NCI-H226 (cell line): ENCODE results near the gene VMA21.

Experiments
- DNase-seq: peaks from one replicate; pipeline ENCODE4 v3.0.0-alpha.2; 2015

Gene VMA21, protein sequence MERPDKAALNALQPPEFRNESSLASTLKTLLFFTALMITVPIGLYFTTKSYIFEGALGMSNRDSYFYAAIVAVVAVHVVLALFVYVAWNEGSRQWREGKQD

DNA sequence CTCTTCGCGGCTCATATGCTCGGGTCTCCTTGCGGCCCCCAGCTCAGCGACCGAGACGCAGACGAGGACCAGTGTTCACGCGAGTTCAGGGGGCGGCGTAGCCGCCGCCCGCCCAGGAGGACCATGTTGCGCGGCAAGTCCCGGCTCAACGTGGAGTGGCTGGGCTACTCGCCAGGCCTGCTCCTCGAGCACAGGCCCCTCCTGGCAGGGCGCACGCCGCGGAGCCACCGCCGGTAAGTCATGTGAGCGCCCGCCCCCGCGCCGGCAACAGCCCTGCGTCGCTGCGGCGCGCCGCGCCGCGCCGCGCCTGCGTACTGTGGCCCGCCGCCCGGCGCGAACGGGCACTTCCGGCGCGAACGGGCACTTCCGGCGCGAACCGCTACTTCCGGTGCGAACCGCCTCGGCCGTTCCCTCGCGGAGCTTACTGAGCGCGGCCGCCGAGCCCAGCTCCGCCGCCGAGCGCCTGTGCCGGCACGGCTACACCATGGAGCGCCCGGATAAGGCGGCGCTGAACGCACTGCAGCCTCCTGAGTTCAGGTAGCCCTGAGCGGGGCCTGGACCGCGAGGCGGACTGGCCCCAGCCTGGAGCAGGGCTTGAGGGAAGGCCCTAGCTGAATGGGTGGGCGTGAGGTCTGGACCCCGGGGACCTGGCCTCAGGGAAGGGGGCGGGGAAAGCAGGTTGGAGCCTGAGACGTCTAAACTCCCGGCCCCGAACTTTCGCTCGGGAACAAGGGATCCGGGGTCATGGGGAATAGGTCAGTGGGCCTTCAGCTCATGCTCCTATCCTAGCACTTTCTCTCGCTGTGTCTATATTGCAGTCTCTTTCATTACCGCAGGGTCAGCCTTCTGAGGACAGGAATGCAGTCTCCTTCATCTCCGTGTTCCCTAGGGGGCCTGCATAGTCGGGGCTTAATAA is at the start of gene VMA21:
VMA21 (plus strand) TSS at position 382 of the 916 bp plus-strand sequence; CDS start at position 485, 103 bp downstream.
- peak; percentile 70 for DNase-seq

DNA sequence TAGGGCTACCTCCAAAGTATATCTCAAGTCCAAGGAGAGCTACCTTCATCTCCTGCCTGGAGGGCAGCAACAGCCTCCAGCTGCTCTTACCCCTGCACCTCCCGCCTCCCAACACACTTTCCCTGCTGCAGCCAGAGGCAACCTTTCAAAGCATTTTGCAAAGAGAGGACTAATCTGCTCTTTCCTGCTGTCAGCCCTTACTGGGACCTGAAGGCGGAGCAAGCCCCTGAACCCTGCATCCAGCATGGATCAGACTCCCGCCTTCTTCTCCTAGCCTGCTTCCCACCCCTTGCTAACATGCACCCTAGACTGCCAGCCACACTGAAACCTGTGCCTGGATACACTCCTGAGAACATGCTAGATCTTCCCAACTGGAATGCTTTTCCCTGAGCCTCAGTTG is 37.7 kb upstream of the VMA21 start:
- DNase-seq: no peak

DNA sequence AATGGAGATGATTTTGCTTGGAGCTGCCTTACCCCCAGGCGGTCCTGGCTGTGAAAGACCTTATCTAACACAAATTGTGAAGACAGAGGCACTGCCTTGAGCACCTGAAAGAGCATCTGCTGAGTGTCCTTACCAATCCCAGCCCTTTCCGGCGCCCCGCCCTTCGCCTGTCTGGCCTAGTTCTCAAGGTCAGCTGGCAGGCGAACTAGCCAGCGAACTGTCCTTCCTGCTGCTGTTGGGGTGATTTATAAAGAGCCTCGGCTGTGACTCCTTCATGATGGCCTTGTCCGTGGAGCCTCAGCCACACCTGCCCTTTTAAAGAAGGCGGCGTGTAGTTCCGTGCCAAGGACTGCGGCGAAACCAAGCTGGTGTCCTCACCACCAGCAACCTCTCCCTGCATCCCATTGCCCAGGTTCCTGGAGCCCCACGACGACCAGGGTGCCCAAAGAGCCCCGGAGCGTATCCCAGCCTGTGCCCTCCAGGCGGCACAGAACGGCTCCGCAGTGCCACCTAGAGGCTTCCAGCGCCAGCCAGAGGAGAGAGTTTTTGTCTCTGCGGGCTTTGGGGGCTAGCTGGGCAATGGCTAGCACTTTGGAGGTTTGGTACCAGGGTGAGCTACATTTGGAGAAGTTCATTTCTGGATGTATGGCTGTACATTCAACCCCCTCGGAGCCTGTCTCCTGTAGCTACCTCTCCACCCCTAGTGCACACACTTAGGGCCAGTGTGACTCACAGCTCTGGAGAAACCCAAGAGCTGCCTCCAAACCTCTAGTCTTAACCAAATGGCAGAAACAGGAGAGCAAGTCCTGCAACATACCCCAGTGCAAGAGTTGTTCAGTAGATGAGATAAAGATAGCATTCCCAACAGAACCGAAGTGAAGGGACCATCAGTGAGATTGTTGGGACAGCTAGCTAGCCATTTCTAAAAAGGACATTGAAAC is 36.8 kb upstream of the VMA21 start:
- DNase-seq: no peak

DNA sequence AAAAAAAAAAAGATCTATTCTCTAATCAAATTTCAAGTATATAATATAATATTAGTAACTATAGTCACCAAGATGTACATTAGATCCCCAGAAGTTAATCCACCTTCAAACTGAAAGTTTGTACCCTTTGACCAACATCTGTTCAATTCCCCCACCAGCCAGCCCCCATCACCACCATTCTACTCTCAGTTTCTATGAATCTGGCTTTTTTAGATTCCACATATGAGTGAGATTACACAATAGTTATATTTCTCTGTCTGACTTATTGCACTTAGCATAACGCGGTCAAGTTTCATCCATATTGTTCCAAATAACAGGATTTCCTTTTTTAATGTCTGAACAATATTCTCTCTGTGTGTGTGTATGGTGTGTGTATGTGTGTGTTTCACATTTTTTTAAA is 33.7 kb upstream of the VMA21 start:
- no peak for DNase-seq

DNA sequence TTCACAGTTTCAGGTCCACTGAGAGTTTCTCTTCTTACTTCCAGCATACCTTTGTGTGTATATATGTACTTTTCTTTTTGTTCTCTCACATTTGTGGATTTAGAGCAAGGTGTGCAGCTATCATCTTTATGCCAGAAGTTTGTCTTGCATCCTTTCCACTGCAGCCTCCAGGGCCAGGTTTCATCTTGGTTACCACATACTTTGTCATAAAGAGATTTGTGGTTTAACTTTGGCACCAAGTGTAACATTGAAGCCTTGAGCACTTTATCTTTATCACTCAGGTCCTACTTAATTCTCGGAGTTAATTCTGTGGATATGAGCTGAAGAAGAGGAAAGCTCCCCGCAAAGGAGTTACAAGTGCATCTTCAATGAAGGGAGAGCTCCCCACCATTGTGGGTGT is 31.4 kb upstream of the VMA21 start:
- DNase-seq: no peak

DNA sequence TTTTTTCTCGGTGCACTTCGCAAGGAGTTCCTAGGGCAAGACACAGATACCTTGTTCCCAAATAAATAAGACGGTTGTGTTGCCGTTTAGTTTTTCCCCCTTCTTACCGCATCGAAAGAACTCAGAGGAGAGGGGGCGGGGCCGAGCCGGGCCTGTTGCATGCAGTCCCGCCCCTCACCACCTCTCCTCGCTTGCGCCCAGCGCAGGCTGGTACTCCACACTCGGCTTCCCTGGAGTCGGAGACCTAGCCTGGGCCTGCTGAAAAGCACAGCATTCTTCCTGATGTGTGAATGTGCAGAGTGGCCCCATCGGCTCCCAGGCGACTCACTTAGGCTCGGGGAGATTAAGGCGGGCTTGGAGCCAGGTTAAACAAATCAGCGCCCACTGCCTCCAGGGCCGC is 26.1 kb upstream of the VMA21 start:
- no peak for DNase-seq

DNA sequence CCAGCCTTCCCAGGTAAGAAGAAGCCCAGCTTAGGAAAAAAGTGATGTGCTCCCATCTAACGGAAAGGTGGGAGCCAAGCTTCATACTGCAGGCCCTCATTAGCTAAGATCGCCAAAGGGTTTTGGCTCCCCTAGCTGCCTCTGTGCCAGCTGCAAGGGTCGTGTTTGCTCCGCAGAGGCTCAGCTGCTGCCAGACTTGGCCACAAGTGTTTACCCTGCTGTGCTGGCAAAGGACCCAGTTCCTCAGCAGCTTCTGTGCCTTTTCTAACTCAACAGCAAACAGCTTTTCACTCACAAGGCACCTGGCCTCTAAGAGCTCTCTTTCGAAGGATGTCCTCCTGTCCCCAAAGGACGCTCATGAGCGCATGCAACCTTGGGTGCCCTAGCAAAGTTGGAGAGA is 12.2 kb upstream of the VMA21 start:
- no peak for DNase-seq

DNA sequence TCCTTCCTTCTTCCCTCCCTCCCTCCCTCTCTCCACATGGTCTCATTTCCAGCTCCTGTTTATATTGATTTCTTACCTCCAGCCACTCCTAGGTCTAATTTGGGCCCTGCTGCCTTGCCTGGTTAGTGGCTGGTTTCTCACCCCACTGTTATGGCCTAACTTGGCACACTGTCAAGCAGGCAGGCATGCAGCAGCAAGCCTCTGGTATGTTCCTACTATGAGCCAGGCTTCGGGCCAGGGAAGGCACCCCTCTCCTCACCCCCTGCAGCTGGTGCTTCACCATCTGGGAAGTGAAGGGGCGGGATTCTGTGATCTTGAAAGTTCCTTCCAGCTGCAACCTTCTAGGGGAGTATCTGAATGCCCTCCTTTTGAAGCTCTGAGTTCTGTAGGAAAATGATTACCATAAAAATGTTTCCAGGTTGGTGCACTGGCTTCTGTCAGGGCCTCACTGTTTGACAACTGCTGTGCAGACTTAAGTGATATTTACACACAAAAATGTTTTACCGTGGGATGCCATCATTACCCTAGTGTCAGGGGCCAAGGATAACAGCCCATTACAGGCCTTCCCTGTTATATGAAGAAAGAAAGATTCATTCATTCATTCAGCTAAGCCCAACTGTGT is 10.1 kb upstream of the VMA21 start:
- DNase-seq: no peak

DNA sequence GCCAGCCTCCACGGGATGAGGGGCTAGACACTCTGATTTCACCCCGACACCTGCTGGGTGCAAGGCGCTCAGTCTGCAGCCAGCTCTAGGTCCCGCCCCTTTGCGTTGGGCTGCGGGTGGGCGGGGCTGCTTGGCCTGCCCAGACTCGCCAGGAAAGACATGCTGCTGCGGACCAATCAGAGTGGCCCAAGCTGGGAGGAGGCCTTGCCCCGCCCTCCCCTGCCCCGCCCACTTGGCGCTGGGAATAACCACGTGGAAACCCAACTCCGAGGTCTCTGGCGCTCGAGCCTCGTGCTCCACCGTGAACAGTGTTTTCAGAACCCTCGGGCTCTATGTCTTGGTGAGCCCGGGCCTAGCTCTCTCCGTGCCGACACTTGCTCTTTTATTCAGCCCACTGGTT is 5.3 kb upstream of the VMA21 start:
- DNase-seq: no peak

DNA sequence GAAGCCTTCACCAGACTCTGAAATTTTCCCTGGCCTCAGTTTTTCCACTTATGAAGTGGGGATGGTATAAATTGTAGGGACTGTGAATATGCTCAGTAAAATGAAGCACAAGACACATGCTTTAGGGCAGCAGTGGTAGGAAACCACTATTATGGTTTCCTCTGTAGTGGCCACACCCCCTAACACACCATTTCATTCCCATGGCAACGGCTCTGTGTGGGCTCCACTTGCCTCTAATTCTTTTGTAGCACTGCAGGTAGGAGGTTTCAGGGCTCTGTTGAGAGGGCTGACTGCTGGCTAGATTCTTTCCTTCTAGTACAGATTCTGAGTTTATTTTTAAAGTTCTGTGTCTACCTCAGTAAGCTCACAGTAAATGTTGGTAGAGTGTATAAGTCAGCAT is 3.5 kb upstream of the VMA21 start:
- DNase-seq: no peak

DNA sequence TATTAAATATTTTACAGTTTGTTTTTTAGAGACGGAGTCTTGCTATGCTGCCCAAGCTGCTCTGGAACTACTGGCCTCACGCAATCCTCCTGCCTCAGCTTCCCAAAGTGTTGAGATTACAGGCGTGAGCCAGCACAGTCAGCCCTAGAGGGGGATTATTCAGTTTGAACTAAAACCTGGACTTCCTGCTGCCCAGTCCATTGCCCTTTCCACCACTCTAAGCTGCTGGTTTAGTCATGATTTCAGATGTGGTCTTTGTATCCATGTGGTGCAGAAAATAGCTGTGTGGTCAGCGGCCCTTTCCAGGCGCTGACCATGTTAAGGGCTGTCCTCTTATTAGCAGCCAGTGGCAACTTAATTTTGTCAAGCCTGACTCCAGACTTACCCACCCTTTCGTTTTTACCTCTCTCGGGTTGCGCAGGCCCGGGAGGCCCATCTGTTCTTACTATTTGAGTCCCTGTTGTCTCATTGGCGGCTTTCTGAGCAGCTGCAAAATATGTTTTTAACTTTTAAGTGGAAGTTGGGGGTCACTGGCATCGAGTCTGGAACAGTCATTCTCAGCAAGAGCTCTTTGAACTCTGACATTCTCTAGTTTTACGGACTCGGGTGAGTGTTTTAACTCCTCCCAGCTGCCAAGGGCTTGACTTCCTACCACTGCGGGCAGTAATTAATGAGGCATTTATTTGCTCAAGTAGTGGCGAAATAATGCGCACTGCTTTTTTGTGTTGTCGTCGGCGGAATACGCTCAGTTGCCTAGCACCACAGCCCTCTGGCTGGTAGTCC is 773 bp upstream of the VMA21 start:
- DNase-seq: peak; percentile 1

DNA sequence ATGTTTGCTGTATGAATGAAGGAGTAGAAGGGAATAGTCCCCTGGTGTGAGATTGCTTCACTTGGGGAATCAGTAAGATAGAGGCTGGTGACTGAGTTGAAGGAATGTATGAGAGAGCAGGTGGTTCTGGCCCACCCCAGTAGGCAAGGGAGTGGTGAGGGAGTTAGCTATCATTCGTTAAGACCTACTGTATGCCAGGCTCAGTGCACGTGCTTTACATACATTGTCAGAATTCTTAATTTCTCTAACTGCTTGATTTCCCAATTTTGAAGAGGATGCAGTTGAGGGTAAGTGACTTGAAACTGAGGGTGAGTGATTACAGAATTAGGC is 700 bp downstream of the VMA21 start:
- DNase-seq: no peak

DNA sequence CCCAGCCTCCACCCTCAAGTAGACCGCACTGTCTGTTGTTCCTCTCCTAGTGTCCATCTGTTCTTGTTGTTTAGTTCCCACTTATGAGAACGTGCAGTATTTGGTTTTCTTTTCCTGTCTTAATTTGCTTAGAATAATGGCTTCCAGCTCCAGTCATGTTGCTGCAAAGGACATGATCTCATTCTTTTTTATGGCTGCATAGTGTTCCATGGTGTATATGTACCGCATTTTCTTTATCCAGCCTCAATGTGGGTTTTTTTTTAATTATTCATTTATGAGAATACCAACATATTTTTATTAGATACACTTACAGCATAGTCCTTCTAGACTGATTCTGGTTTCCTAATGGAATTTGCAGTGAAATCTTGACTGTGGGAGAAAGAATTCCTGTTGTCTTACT is 1.3 kb downstream of the VMA21 start:
- DNase-seq: no peak

DNA sequence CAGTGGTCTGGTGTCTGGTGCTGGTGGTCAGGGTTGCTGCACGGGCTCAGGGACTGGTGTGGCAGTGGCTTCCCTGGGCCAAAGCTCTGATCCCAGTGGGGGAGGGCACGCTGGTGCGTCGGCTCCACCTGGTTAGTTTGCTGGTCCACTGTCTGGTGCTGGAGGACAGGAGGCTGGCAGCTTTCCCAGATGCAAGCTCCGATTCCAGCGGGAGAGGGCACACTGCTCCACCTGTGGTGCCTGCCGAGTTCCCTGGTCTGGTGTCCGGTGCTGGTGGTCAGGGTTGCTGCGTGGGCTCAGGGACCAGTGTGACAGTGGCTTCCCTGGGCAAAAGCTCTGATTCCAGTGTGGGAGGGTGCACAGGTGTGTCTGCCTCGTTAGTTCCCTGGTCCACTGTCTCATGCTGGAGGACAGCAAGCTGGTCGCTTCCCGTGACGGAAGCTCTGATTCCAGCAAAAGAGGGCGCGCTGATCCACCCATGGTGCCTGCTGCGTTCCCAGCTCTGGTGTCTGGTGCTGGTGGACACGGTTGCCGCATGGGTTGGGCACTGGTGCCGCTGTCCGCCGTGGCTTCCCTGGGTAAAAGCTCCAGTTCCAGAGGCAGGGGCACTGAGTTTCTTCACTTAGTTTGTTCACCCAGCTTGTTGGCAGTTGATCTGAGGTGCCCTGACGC is 5.8 kb downstream of the VMA21 start:
- peak; percentile 3 for DNase-seq

DNA sequence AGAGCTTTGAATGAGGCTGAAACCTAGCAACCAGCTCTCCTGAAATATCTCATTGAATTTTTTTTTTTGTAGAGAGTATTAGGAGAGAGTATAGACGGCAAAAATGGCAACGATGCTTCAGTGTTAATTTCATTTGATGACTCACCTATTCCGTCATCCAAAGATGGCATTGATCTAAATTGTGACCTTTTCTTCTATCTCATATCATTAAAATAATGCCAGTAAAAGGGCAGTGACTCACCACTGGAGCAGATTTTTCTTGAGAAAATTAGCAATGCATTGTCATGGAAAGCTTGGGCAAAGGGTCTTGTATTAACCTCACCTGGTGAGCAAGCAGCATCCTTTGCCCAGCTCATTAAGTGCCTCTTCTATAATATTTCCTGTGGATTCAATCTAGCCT is 19.6 kb downstream of the VMA21 start:
- no peak for DNase-seq

DNA sequence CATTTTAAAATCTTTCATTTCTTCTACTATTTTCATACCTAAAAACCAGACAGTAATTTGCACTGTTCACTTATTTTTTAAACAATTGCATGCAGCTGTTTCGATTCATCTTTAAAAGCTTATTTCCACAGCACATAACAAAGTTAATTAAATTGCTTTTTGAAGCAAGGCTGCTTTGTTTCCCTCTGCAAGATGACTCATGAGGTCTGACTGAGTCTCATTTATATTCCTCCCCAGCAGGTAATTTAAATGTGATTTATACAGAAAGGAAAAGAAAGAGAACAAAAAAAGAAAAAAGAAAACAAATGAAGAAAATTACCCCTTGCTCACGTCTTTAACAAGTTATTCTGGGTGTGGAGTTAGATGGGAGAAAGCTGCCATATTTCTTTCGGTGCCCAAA is 22.8 kb downstream of the VMA21 start:
- DNase-seq: no peak

DNA sequence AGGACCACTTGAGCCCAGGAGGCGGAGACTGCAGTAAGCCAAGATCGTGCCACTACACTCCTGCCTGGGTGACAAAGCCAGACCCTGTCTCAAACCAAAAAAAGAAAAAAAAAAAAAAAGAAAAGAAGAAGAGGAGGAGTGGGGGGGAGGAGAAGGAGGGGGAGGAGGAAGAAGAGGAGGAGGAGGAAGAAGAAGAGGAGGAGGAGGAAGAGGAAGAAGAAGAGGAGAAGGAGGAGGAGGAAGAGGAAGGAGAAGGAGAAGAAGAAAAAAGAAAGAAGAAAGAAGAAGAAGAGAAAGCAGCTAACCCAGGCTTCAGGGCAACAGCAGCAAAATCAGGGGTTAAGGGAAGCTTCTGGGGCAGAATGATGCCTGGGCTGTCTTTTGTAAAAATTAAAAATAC is 27.5 kb downstream of the VMA21 start:
- DNase-seq: no peak

DNA sequence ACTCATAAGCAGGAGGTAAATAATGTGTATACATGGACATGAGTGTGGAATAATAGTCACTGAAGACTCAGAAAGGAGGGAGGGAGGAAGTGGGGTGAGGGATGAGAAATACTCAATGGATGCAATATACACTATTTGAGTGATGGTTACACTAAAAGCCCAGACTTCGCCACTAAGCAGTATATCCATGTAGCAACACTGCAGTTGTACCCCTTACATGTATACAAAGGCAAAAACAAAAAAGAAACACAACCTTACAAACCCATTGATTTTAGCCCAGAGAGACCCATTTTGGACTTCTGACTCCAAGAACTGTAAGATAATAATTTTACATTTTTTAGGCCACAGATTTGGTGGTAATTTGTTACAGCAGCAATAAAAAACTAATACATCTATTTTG is 51.5 kb downstream of the VMA21 start:
- no peak for DNase-seq

DNA sequence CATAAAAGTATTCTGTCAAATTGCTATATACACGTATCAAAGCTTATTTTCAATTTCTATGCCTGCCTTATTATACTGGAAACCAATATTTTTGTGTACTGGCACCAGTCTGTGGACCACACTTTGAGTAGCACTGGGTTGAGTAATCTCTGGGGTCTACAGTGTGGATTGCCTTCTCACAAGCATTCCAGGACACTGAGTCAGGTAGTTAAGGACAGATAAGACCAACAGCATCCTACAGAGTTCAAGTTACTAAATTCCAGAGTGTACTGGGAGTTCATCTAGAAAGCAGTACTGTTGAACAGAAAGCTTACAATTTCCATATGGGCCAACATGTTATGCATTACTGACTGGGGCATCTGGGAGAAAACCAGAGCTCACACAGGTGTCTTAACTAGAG is 61.8 kb downstream of the VMA21 start:
- peak; percentile 77 for DNase-seq
